HCT116 (cell line): ENCODE measurements around the gene IFIT3.

Source experiments
- POLR2A ChIP-seq: IDR thresholded peaks from 2 replicates; pipeline ENCODE4 v1.7.0; 2011; ENCODE audit warnings: borderline replicate concordance; ENCODE audit not compliant: insufficient read depth, insufficient read length; ENCODE audit errors: extremely low read depth
- SP1 ChIP-seq: IDR thresholded peaks from 2 replicates; pipeline ENCODE4 v1.6.1; 2012; ENCODE audit warnings: low read depth
- TF ChIP-seq, protein P1 (sequence below), 3 experiments: fragments of 200-600 bp in 1 of 3; sonication (generic) in 1 of 3; IDR thresholded peaks in 2 of 3; conservative IDR thresholded peaks in 1 of 3; 2 replicates each; pipeline ENCODE4 v1.5.1; 2012 to 2017; ENCODE audit warnings: low read depth in 2 of 3, low read length in 2 of 3, antibody characterized with exemption in 1 of 3, borderline replicate concordance in 1 of 3, control low read depth in 1 of 3, mild to moderate bottlenecking in 1 of 3, mixed read lengths in 1 of 3, mixed run types in 1 of 3, moderate library complexity in 1 of 3; ENCODE audit not compliant: insufficient read depth in 1 of 3

DNA sequence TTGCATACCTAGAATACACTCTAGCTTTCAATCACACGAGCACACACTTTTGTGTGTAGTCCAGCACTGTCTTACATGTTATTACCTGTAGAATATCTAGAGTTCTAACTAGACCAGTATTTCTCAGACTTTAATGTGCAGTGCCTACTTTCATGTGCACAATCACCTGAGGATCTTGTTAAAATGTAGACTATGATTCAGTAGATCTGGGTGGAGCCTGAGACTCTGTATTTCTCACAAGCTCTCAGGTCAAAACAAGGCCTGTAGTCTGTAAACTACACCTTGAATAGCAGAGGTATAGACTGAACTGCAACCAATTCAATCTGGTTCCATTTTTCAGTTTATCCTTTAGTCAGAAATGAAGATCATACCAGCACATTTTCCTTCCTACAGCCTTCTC, 14.8 kb upstream of the IFIT3 start:
- TF ChIP-seq, protein P1, sequence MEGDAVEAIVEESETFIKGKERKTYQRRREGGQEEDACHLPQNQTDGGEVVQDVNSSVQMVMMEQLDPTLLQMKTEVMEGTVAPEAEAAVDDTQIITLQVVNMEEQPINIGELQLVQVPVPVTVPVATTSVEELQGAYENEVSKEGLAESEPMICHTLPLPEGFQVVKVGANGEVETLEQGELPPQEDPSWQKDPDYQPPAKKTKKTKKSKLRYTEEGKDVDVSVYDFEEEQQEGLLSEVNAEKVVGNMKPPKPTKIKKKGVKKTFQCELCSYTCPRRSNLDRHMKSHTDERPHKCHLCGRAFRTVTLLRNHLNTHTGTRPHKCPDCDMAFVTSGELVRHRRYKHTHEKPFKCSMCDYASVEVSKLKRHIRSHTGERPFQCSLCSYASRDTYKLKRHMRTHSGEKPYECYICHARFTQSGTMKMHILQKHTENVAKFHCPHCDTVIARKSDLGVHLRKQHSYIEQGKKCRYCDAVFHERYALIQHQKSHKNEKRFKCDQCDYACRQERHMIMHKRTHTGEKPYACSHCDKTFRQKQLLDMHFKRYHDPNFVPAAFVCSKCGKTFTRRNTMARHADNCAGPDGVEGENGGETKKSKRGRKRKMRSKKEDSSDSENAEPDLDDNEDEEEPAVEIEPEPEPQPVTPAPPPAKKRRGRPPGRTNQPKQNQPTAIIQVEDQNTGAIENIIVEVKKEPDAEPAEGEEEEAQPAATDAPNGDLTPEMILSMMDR (IDR thresholded peaks at IDR 0.05 in 2 of 3, conservative IDR thresholded peaks at IDR 0.05 in 1 of 3; ENCODE audit: borderline replicate concordance in 1 of 3, insufficient read depth in 1 of 3, low read depth in 2 of 3, low read length in 2 of 3) = no peak
- TF ChIP-seq SP1 = no peak
- TF ChIP-seq POLR2A = no peak
